ENCODE results near the gene CELSR3. TPM values are rescaled to one million over a fixed set of nuclear protein-coding genes. Genes with fewer than 3 reads are reported as not detected.

Gene CELSR3
- total and polyA plus RNA-seq, 4 experiments from 2014 or later, result 0.04 to 3.5 (median 2.0) TPM

GRCh38 chr3:48621461-48621869, 41.2 kb downstream of the CELSR3 start, which contains the start of gene TMEM89:
TMEM89 (minus strand) TSS chr3:48621769; CDS start chr3:48621756, 13 bp downstream.
- Histone ChIP-seq H3K27me3 (ENCODE audit: insufficient read depth, low read length) (no peaks in the 10 kb centered on the region), H3K4me3 (ENCODE audit: low read length in 2 of 2) (no peak within 1 kb of the TSS), H3K9me3 (ENCODE audit: control insufficient read depth in 1 of 2, low read length in 2 of 2) (peaks cover 5 to 12% of the 10 kb centered on the region in 2 donors), H3K27ac (ENCODE audit: low read depth, low read length) (no peak within 1 kb of the TSS), H3K36me3 (ENCODE audit: insufficient read depth, low read length) (no peaks in the 10 kb centered on the region), H3K4me1 (ENCODE audit: insufficient read depth, low read length) (peaks cover 5% of the 10 kb centered on the region)
- no peak within 1 kb of the TSS for H3K27ac Mint-ChIP-seq
- no peak for DNase-seq
- H3K36me3 Mint-ChIP-seq, result peaks cover 0 to 2% of the 10 kb centered on the region in 2 donors
- H3K9me3 Mint-ChIP-seq, result peaks cover 0 to 18% (median 11%) of the 10 kb centered on the region in 8 donors
- ChIA-PET POLR2A (ENCODE audit: partially characterized antibody) (no interaction called here), CTCF (ENCODE audit: partially characterized antibody) (interaction anchor here (0.8 to 1.6 kb wide), 2 partner anchors 14 to 185 kb away, joined by 3 to 7 read pairs; partner anchors contain the start of gene SLC26A6)
- no peaks in the 10 kb centered on the region for H3K27me3 Mint-ChIP-seq
- H3K4me1 Mint-ChIP-seq, result peaks cover 5 to 16% (median 8%) of the 10 kb centered on the region in 4 donors
- no peak within 1 kb of the TSS for H3K4me3 Mint-ChIP-seq
- intact Hi-C loops (cut with micrococcal nuclease), result no loop called here

- Histone ChIP-seq H3K27ac (ENCODE audit: low read depth, low read length) (no peak overlapping the region), H3K27me3 (ENCODE audit: insufficient read depth, low read length) (no peaks in the 10 kb centered on the region), H3K4me3 (ENCODE audit: low read length in 2 of 2) (no peak overlapping the region), H3K36me3 (ENCODE audit: insufficient read depth, low read length) (no peaks in the 10 kb centered on the region), H3K4me1 (ENCODE audit: insufficient read depth, low read length) (peaks cover 5% of the 10 kb centered on the region), H3K9me3 (ENCODE audit: control insufficient read depth in 1 of 2, low read length in 2 of 2) (peaks cover 5 to 12% of the 10 kb centered on the region in 2 donors)
- no peaks in the 10 kb centered on the region for H3K36me3 Mint-ChIP-seq
- H3K27ac Mint-ChIP-seq, result no peak overlapping the region
- intact Hi-C loops (cut with micrococcal nuclease), result no loop called here
- ChIA-PET CTCF (ENCODE audit: partially characterized antibody) (no interaction called here), POLR2A (ENCODE audit: partially characterized antibody) (no interaction called here)
- H3K27me3 Mint-ChIP-seq, result no peaks in the 10 kb centered on the region
- H3K4me1 Mint-ChIP-seq, result peaks cover 5 to 12% (median 7%) of the 10 kb centered on the region in 4 donors
- no peak overlapping the region for H3K4me3 Mint-ChIP-seq
- DNase-seq, result no peak
- H3K9me3 Mint-ChIP-seq, result peaks cover 0 to 18% (median 12%) of the 10 kb centered on the region in 8 donors
Observed at GRCh38 chr3:48619541-48620524, 42.9 kb downstream of the CELSR3 start.

GRCh38 chr3:48617559-48617958, 45.1 kb downstream of the CELSR3 start:
- intact Hi-C loops (cut with micrococcal nuclease), result no loop called here
- no peak for DNase-seq
- POLR2A ChIA-PET (ENCODE audit: partially characterized antibody), result no interaction called here
- no peak overlapping the region for H3K4me3 Mint-ChIP-seq
- H3K27ac Mint-ChIP-seq, result no peak overlapping the region
- peaks cover 0 to 18% (median 12%) of the 10 kb centered on the region in 8 donors for H3K9me3 Mint-ChIP-seq
- CTCF ChIA-PET (ENCODE audit: partially characterized antibody), result no interaction called here
- Histone ChIP-seq H3K27me3 (ENCODE audit: insufficient read depth, low read length) (no peaks in the 10 kb centered on the region), H3K4me3 (ENCODE audit: low read length in 2 of 2) (no peak overlapping the region), H3K4me1 (ENCODE audit: insufficient read depth, low read length) (no peaks in the 10 kb centered on the region), H3K36me3 (ENCODE audit: insufficient read depth, low read length) (no peaks in the 10 kb centered on the region), H3K27ac (ENCODE audit: low read depth, low read length) (no peak overlapping the region), H3K9me3 (ENCODE audit: control insufficient read depth in 1 of 2, low read length in 2 of 2) (peaks cover 5 to 12% of the 10 kb centered on the region in 2 donors)
- no peaks in the 10 kb centered on the region for H3K4me1 Mint-ChIP-seq
- no peaks in the 10 kb centered on the region for H3K36me3 Mint-ChIP-seq
- H3K27me3 Mint-ChIP-seq, result no peaks in the 10 kb centered on the region

- POLR2A ChIA-PET (ENCODE audit: partially characterized antibody), result no interaction called here
- Histone ChIP-seq H3K27me3 (ENCODE audit: insufficient read depth, low read length) (no peaks in the 10 kb centered on the region), H3K4me1 (ENCODE audit: insufficient read depth, low read length) (peaks cover under 1% of the 10 kb centered on the region), H3K9me3 (ENCODE audit: control insufficient read depth in 1 of 2, low read length in 2 of 2) (peaks cover 5 to 12% of the 10 kb centered on the region in 2 donors), H3K27ac (ENCODE audit: low read depth, low read length) (no peak overlapping the region), H3K4me3 (ENCODE audit: low read length in 2 of 2) (no peak overlapping the region), H3K36me3 (ENCODE audit: insufficient read depth, low read length) (no peaks in the 10 kb centered on the region)
- Mint-ChIP-seq H3K9me3 (peaks cover 0 to 17% (median 12%) of the 10 kb centered on the region in 8 donors), H3K27ac (peak overlapping the region in 1 of 7 donors; percentile 11), H3K27me3 (no peaks in the 10 kb centered on the region), H3K36me3 (peaks cover 0 to 3% of the 10 kb centered on the region in 2 donors), H3K4me1 (peaks cover 4 to 8% (median 6%) of the 10 kb centered on the region in 4 donors), H3K4me3 (no peak overlapping the region)
- intact Hi-C loops (cut with micrococcal nuclease), result no loop called here
- CTCF ChIA-PET (ENCODE audit: partially characterized antibody), result interaction anchor here (0.7 kb wide), 1 partner anchor 58 kb away, joined by 3 read pairs; the partner anchor contains the start of gene PFKFB4
- no peak for DNase-seq
Observed at GRCh38 chr3:48614044-48614443, 48.6 kb downstream of the CELSR3 start.

GRCh38 chr3:48612309-48612708, 50.4 kb downstream of the CELSR3 start:
- peaks cover 10% of the 10 kb centered on the region for H3K4me1 ChIP-seq (ENCODE audit: insufficient read depth, low read length)
- Mint-ChIP-seq H3K36me3 (peaks cover 7 to 11% of the 10 kb centered on the region in 2 donors), H3K4me3 (peak overlapping the region in 1 of 8 donors; percentile 57), H3K27me3 (no peaks in the 10 kb centered on the region), H3K27ac (no peak overlapping the region), H3K4me1 (peaks cover 12 to 24% (median 16%) of the 10 kb centered on the region in 4 donors), H3K9me3 (peaks cover 0 to 9% (median 5%) of the 10 kb centered on the region in 8 donors)
- DNase-seq, result no peak
- H3K4me3 ChIP-seq (ENCODE audit: low read length in 2 of 2), result no peak overlapping the region
- H3K27ac ChIP-seq (ENCODE audit: low read depth, low read length), result no peak overlapping the region
- no peaks in the 10 kb centered on the region for H3K27me3 ChIP-seq (ENCODE audit: insufficient read depth, low read length)
- ChIA-PET CTCF (ENCODE audit: partially characterized antibody) (interaction anchor here (0.6 to 2.2 kb wide), 4 partner anchors 22 to 734 kb away, joined by 3 to 19 read pairs (median 4); partner anchors contain the start of gene SLC26A6), POLR2A (ENCODE audit: partially characterized antibody) (interaction anchor here (1.3 kb wide), 1 partner anchor 12 kb away, joined by 3 read pairs; no protein-coding TSS in a partner anchor)
- H3K9me3 ChIP-seq (ENCODE audit: control insufficient read depth in 1 of 2, low read length in 2 of 2), result peaks cover 2 to 5% of the 10 kb centered on the region in 2 donors
- intact Hi-C loops (cut with micrococcal nuclease), result no loop called here
- no peaks in the 10 kb centered on the region for H3K36me3 ChIP-seq (ENCODE audit: insufficient read depth, low read length)

- CTCF ChIA-PET (ENCODE audit: partially characterized antibody), result interaction anchor here (0.5 to 1.2 kb wide), 8 partner anchors 25 to 1340 kb away, joined by 3 to 6 read pairs (median 4); partner anchors contain the start of gene PFKFB4
- intact Hi-C loops (cut with micrococcal nuclease), result loop anchor here (1.0 to 2.0 kb wide), 5 partner anchors 25 to 208 kb away; partner anchors contain the start of genes NCKIPSD and SLC26A6
Observed at GRCh38 chr3:48609088-48610005, 53.3 kb downstream of the CELSR3 start, which contains the start of gene UQCRC1. UQCRC1 (minus strand) TSS chr3:48609646; CDS start chr3:48609620, 26 bp downstream.

More at GRCh38 chr3:48609088-48610005, 53.3 kb downstream of the CELSR3 start, which contains the start of gene UQCRC1:
- Histone ChIP-seq H3K4me1 (ENCODE audit: insufficient read depth, low read length) (peaks cover 10% of the 10 kb centered on the region), H3K27ac (ENCODE audit: low read depth, low read length) (peak within 1 kb of the TSS; percentile 89), H3K27me3 (ENCODE audit: insufficient read depth, low read length) (no peaks in the 10 kb centered on the region), H3K4me3 (ENCODE audit: low read length in 2 of 2) (peak within 1 kb of the TSS; percentile 76 to 83), H3K9me3 (ENCODE audit: control insufficient read depth in 1 of 2, low read length in 2 of 2) (no peaks in the 10 kb centered on the region), H3K36me3 (ENCODE audit: insufficient read depth, low read length) (peaks cover 12% of the 10 kb centered on the region)
- POLR2A ChIA-PET (ENCODE audit: partially characterized antibody), result interaction anchor here (1.0 to 1.5 kb wide), 6 partner anchors 25 to 209 kb away, joined by 3 to 12 read pairs (median 3); partner anchors contain the start of gene SLC26A6
- peak; percentile 87 to 94 (median 93) for DNase-seq
- H3K4me1 Mint-ChIP-seq, result peaks cover 12 to 24% (median 19%) of the 10 kb centered on the region in 4 donors
- H3K27me3 Mint-ChIP-seq, result no peaks in the 10 kb centered on the region
- peaks cover 12 to 30% of the 10 kb centered on the region in 2 donors for H3K36me3 Mint-ChIP-seq
- peak within 1 kb of the TSS; percentile 93 to 100 (median 98) for H3K4me3 Mint-ChIP-seq
- no peaks in the 10 kb centered on the region for H3K9me3 Mint-ChIP-seq
- H3K27ac Mint-ChIP-seq, result peak within 1 kb of the TSS; percentile 95 to 100 (median 98)

All from CD4-positive, alpha-beta memory T cell (primary cell).